ENCODE data around the gene RPL10. TPM values are rescaled to one million over a fixed set of nuclear protein-coding genes. Genes with fewer than 3 reads are reported as not detected.
A peak's percentile ranks its signal among the peaks of the same experiment; 100 is the strongest.

Gene RPL10
- total and polyA plus RNA-seq, 2 of the 13 experiments (the other 11 are each of a cell fraction or from before 2014, with no cell fraction given), result 2,381 to 4,713 TPM

DNA sequence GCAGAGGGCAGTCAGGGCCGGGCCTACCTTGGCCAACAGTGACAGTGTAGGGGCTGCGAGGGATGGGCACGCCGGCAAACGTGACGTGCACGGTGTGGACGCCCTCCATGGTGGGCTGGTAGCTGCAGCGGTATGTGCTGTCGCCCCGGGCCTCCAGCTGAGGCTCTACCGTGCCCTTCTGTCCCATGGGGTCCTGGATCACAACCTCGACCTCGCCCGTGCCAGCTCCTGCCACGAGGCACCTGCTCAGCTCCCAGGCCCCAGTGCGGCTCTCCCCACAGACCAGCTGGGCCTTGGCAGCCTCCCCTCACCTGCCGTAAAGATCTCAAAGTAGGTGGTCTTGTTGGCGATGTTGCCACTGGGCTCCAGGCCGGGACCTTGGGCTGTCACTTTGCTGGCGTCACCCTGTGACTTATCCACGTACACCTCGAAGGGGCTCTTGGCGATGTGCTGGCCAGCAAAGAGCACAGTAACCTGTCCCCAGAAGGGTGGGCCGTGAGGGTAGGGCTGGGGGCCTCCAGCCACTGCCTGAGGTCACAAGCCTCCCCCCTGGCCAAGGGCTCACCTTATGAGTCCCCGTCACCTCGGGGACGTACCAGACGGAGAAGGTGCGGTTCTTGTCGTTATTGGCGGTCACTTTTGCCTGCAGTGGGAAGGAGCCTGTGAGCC, 32.0 kb upstream of the RPL10 start:
- no TSS peak for BruUV-seq (replicated peaks)

DNA sequence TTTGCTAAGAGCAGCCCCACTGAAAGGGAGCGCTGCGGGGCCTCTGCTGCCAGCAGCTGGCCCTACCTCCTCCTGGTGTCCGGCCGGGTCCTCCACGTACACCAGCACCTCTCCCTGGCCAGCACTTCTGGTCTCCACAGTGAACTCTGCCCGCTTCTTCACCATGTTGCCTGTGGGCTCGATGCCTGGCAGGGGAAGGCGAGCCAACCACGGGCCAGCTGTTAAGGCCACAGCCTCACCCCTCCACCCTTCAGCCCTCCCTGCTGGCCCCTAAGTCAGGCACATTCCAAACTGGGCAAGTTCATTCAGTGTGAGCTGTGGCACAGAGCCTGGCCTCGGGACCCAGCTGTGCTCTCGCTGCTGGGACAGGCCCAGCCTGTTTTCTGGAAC, 31.5 kb upstream of the RPL10 start:
- CTCF ChIA-PET (ENCODE audit: low intra/inter-chr PET ratio, low total read pairs), result no interaction called here
- peaks cover 17 to 35% of the 10 kb centered on the region in 2 experiments; a peak in 4 of 5 replicates for H3K36me3 ChIP-seq (replicated peaks in 1 of 2; ENCODE audit: control insufficient read depth in 1 of 2, insufficient read depth in 2 of 2, low read length in 2 of 2)
- no peak for DNase-seq (ENCODE audit: low spot score)
- no CpG with 5 or more reads among the region's 11 CpGs for WGBS (ENCODE audit: low lambda C conversion rate)
- no peak overlapping the region for H3K27ac ChIP-seq (ENCODE audit: extremely low read length, insufficient read depth, low read length)
- FAIRE-seq, result no peak
- no TSS peak for BruUV-seq (replicated peaks)
- H2AFZ ChIP-seq (ENCODE audit: low read length), result no peak overlapping the region
- TF ChIP-seq NR2F2 (IDR thresholded peaks at IDR 0.05; ENCODE audit: borderline replicate concordance, low read depth) (no peak), POLR2G (IDR thresholded peaks at IDR 0.05; ENCODE audit: low read depth, low read length) (peak; percentile 32; the same call in 1 of the 2 replicates), RBM22 (optimal IDR thresholded peaks at IDR 0.05; ENCODE audit: low read length) (peak; percentile 21)
- H3K9ac ChIP-seq (ENCODE audit: insufficient read depth, low read depth, low read length), result 0 out of 2 replicates have a peak overlapping the region, but pooled peaks have one; percentile 15
- intact Hi-C loops (cut with micrococcal nuclease; ENCODE audit: unreplicated experiment), result no loop called here
- no peaks in the 10 kb centered on the region for H3K9me3 ChIP-seq (ENCODE audit: low read length)
- peaks cover 7% of the 10 kb centered on the region; the same call in 1 of the 2 replicates for H4K20me1 ChIP-seq (ENCODE audit: insufficient read depth, low read length)
- no peak overlapping the region for H3K4me2 ChIP-seq (ENCODE audit: low read depth, low read length)
- in situ Hi-C loops (cut with HindIII; ENCODE audit: extremely low pct_ligation_motif_present, low pct_unique_long_range_greater_than_20kb), result no loop called here
- H3K4me3 ChIP-seq (replicated peaks in 1 of 3; ENCODE audit: insufficient read depth in 1 of 3, low read depth in 2 of 3, low read length in 3 of 3), result no peak overlapping the region
- no peak for ATAC-seq
- POLR2A ChIA-PET, result no interaction called here
- no peaks in the 10 kb centered on the region for H3K27me3 ChIP-seq (ENCODE audit: control insufficient read depth in 1 of 2, insufficient read depth in 2 of 2, low read length in 2 of 2)
- H3K79me2 ChIP-seq (ENCODE audit: insufficient read depth, low read length), result peaks cover 22% of the 10 kb centered on the region
- peaks cover 12% of the 10 kb centered on the region for H3K4me1 ChIP-seq (ENCODE audit: insufficient read depth, low read length)

More for the DNA sequence above, 32.0 kb upstream of the RPL10 start:
- H3K9ac ChIP-seq (ENCODE audit: insufficient read depth, low read depth, low read length), result no peak overlapping the region
- WGBS (ENCODE audit: low lambda C conversion rate), result no CpG with 5 or more reads among the region's 32 CpGs
- FAIRE-seq, result no peak
- H4K20me1 ChIP-seq (ENCODE audit: insufficient read depth, low read length), result peaks cover 7% of the 10 kb centered on the region; the same call in 1 of the 2 replicates
- H3K36me3 ChIP-seq (replicated peaks in 1 of 2; ENCODE audit: control insufficient read depth in 1 of 2, insufficient read depth in 2 of 2, low read length in 2 of 2), result peaks cover 19 to 40% of the 10 kb centered on the region in 2 experiments; a peak in 4 of 5 replicates
- H3K4me3 ChIP-seq (replicated peaks in 1 of 3; ENCODE audit: insufficient read depth in 1 of 3, low read depth in 2 of 3, low read length in 3 of 3), result no peak overlapping the region
- H3K4me2 ChIP-seq (ENCODE audit: low read depth, low read length), result no peak overlapping the region
- ATAC-seq, result no peak
- TF ChIP-seq NFE2 (CRISPR knock-in tag; IDR thresholded peaks at IDR 0.05) (no peak), ZNF550 (CRISPR knock-in tag; IDR thresholded peaks at IDR 0.05; ENCODE audit: borderline replicate concordance) (no peak), ZNF549 (CRISPR knock-in tag; IDR thresholded peaks at IDR 0.05) (no peak), RBFOX2 (IDR thresholded peaks at IDR 0.05; ENCODE audit: low read depth, low read length) (peak; percentile 64), HOXA9 (CRISPR knock-in tag; IDR thresholded peaks at IDR 0.05; ENCODE audit: borderline replicate concordance) (no peak), ZNF337 (CRISPR knock-in tag; IDR thresholded peaks at IDR 0.05; ENCODE audit: borderline replicate concordance, low read depth) (no peak), AGO2 (optimal IDR thresholded peaks at IDR 0.05; ENCODE audit: low read depth, low read length) (peak; percentile 53), FOXA1 (IDR thresholded peaks at IDR 0.05) (no peak), FOXA1 (CRISPR knock-in tag; IDR thresholded peaks at IDR 0.05) (no peak), BHLHE40 (IDR thresholded peaks at IDR 0.05; ENCODE audit: low read length) (no peak), ZNF564 (CRISPR knock-in tag; IDR thresholded peaks at IDR 0.05) (no peak), KDM1A (CRISPR knock-in tag; IDR thresholded peaks at IDR 0.05) (no peak), DR1 (CRISPR knock-in tag; IDR thresholded peaks at IDR 0.05) (no peak), EHMT2 (IDR thresholded peaks at IDR 0.05; ENCODE audit: borderline replicate concordance, low read depth, low read length) (no peak)
- H3K27me3 ChIP-seq (ENCODE audit: control insufficient read depth in 1 of 2, insufficient read depth in 2 of 2, low read length in 2 of 2), result no peaks in the 10 kb centered on the region
- H3K4me1 ChIP-seq (ENCODE audit: insufficient read depth, low read length), result peaks cover 12% of the 10 kb centered on the region
- H3K79me2 ChIP-seq (ENCODE audit: insufficient read depth, low read length), result peaks cover 22% of the 10 kb centered on the region
- no peak overlapping the region for H3K27ac ChIP-seq (ENCODE audit: extremely low read length, insufficient read depth, low read length)
- no peaks in the 10 kb centered on the region for H3K9me3 ChIP-seq (ENCODE audit: low read length)
- ChIA-PET POLR2A (interaction anchor here (1.0 to 2.0 kb wide), 2 partner anchors 12 to 17 kb away, joined by 4 to 5 read pairs; no protein-coding TSS in a partner anchor), CTCF (ENCODE audit: low intra/inter-chr PET ratio, low total read pairs) (no interaction called here)
- DNase-seq (ENCODE audit: low spot score), result no peak
- in situ Hi-C loops (cut with HindIII; ENCODE audit: extremely low pct_ligation_motif_present, low pct_unique_long_range_greater_than_20kb) (no loop called here), intact Hi-C loops (cut with micrococcal nuclease; ENCODE audit: unreplicated experiment) (no loop called here)
- H2AFZ ChIP-seq (ENCODE audit: low read length), result no peak overlapping the region

Measured in HepG2 (cell line).